Muscle layer of duodenum (tissue), 2 donors: Measurements from ENCODE around the gene LMO3.

ENCODE experiments used
- H3K27ac ChIP-seq: one replicate; pipeline ENCODE4 v1.7.0; 2013; ENCODE audit warnings: mild to moderate bottlenecking, low read length
- H3K27me3 ChIP-seq: one replicate; pipeline ENCODE4 v1.7.0; 2013; ENCODE audit warnings: low read depth, mild to moderate bottlenecking, control low read depth, low read length
- H3K36me3 ChIP-seq, 2 donors: one replicate each; pipeline ENCODE4 v1.7.0; 2013; ENCODE audit warnings: low read length in 2 of 2, control low read depth in 1 of 2, mild to moderate bottlenecking in 1 of 2; ENCODE audit not compliant: insufficient read depth in 2 of 2, control insufficient read depth in 1 of 2
- H3K4me1 ChIP-seq, 2 donors: one replicate each; pipeline ENCODE4 v1.7.0; 2013; ENCODE audit warnings: low read length in 2 of 2, mild to moderate bottlenecking in 2 of 2, control low read depth in 1 of 2, moderate library complexity in 1 of 2; ENCODE audit not compliant: insufficient read depth in 2 of 2, control insufficient read depth in 1 of 2
- H3K4me3 ChIP-seq, 2 donors: one replicate each; pipeline ENCODE4 v1.7.0; 2013; ENCODE audit warnings: low read length in 2 of 2, low read depth in 1 of 2, mild to moderate bottlenecking in 1 of 2
- H3K9me3 ChIP-seq, 2 donors: one replicate each; pipeline ENCODE4 v1.7.0; 2013; ENCODE audit warnings: low read length in 2 of 2, control low read depth in 1 of 2, mild to moderate bottlenecking in 1 of 2; ENCODE audit not compliant: control insufficient read depth in 1 of 2
- donor health status: healthy.

Gene LMO3

GRCh38 chr12:16599081-16599480 lies 6.9 kb downstream of the LMO3 start:
- Histone ChIP-seq H3K4me3 (no peak overlapping the region), H3K27me3 (no peaks in the 10 kb centered on the region), H3K9me3 (no peaks in the 10 kb centered on the region), H3K4me1 (peaks cover 4 to 15% of the 10 kb centered on the region in 2 donors), H3K36me3 (no peaks in the 10 kb centered on the region), H3K27ac (no peak overlapping the region)

GRCh38 chr12:16594797-16595196 lies 11.2 kb downstream of the LMO3 start:
- Histone ChIP-seq H3K36me3 (no peaks in the 10 kb centered on the region), H3K27me3 (no peaks in the 10 kb centered on the region), H3K4me3 (no peak overlapping the region), H3K9me3 (no peaks in the 10 kb centered on the region), H3K4me1 (peaks cover 0 to 8% of the 10 kb centered on the region in 2 donors), H3K27ac (no peak overlapping the region)

GRCh38 chr12:16593546-16593945 lies 12.4 kb downstream of the LMO3 start:
- H3K36me3 ChIP-seq = no peaks in the 10 kb centered on the region
- H3K9me3 ChIP-seq = no peaks in the 10 kb centered on the region
- H3K4me3 ChIP-seq = no peak overlapping the region
- no peaks in the 10 kb centered on the region for H3K27me3 ChIP-seq
- H3K4me1 ChIP-seq = peaks cover 0 to 4% of the 10 kb centered on the region in 2 donors
- no peak overlapping the region for H3K27ac ChIP-seq

- Histone ChIP-seq H3K9me3 (no peaks in the 10 kb centered on the region), H3K27ac (no peak overlapping the region), H3K27me3 (no peaks in the 10 kb centered on the region), H3K36me3 (no peaks in the 10 kb centered on the region), H3K4me3 (no peak overlapping the region), H3K4me1 (no peaks in the 10 kb centered on the region)
Observed at GRCh38 chr12:16590645-16591044, 15.3 kb downstream of the LMO3 start.

- no peaks in the 10 kb centered on the region for H3K9me3 ChIP-seq
- H3K4me3 ChIP-seq = no peak overlapping the region
- no peaks in the 10 kb centered on the region for H3K27me3 ChIP-seq
- H3K4me1 ChIP-seq = no peaks in the 10 kb centered on the region
- no peaks in the 10 kb centered on the region for H3K36me3 ChIP-seq
- no peak overlapping the region for H3K27ac ChIP-seq
Observed at GRCh38 chr12:16588812-16589211, 17.1 kb downstream of the LMO3 start.

GRCh38 chr12:16587514-16587913 lies 18.4 kb downstream of the LMO3 start:
- no peak overlapping the region for H3K4me3 ChIP-seq
- H3K27me3 ChIP-seq = no peaks in the 10 kb centered on the region
- H3K27ac ChIP-seq = peak overlapping the region; percentile 10
- H3K9me3 ChIP-seq = peaks cover 0 to 2% of the 10 kb centered on the region in 2 donors
- no peaks in the 10 kb centered on the region for H3K4me1 ChIP-seq
- no peaks in the 10 kb centered on the region for H3K36me3 ChIP-seq

GRCh38 chr12:16587110-16587453 lies 18.9 kb downstream of the LMO3 start:
- H3K4me1 ChIP-seq = no peaks in the 10 kb centered on the region
- H3K9me3 ChIP-seq = peaks cover 0 to 4% of the 10 kb centered on the region in 2 donors
- peak overlapping the region; percentile 24 for H3K27ac ChIP-seq
- no peaks in the 10 kb centered on the region for H3K27me3 ChIP-seq
- no peaks in the 10 kb centered on the region for H3K36me3 ChIP-seq
- H3K4me3 ChIP-seq = no peak overlapping the region

GRCh38 chr12:16586350-16587109 lies 19.4 kb downstream of the LMO3 start:
- Histone ChIP-seq H3K36me3 (no peaks in the 10 kb centered on the region), H3K4me1 (no peaks in the 10 kb centered on the region), H3K27me3 (no peaks in the 10 kb centered on the region), H3K27ac (peak overlapping the region; percentile 24), H3K4me3 (no peak overlapping the region), H3K9me3 (peaks cover 0 to 4% of the 10 kb centered on the region in 2 donors)

GRCh38 chr12:16585781-16586180 lies 20.2 kb downstream of the LMO3 start:
- Histone ChIP-seq H3K27ac (no peak overlapping the region), H3K27me3 (no peaks in the 10 kb centered on the region), H3K9me3 (peaks cover 0 to 4% of the 10 kb centered on the region in 2 donors), H3K36me3 (no peaks in the 10 kb centered on the region), H3K4me1 (no peaks in the 10 kb centered on the region), H3K4me3 (no peak overlapping the region)

GRCh38 chr12:16583969-16584745 lies 21.8 kb downstream of the LMO3 start:
- H3K27ac ChIP-seq = no peak overlapping the region
- no peak overlapping the region for H3K4me3 ChIP-seq
- no peaks in the 10 kb centered on the region for H3K4me1 ChIP-seq
- H3K9me3 ChIP-seq = peaks cover 0 to 4% of the 10 kb centered on the region in 2 donors
- no peaks in the 10 kb centered on the region for H3K36me3 ChIP-seq
- no peaks in the 10 kb centered on the region for H3K27me3 ChIP-seq

- H3K36me3 ChIP-seq = no peaks in the 10 kb centered on the region
- peaks cover 0 to 4% of the 10 kb centered on the region in 2 donors for H3K9me3 ChIP-seq
- no peaks in the 10 kb centered on the region for H3K27me3 ChIP-seq
- H3K4me1 ChIP-seq = no peaks in the 10 kb centered on the region
- no peak overlapping the region for H3K27ac ChIP-seq
- no peak overlapping the region for H3K4me3 ChIP-seq
Observed at GRCh38 chr12:16581416-16581815, 24.5 kb downstream of the LMO3 start.
